GM12892 (cell line): ENCODE results near the gene PHLDB1.

Experiments
- DNase-seq: peaks from one replicate; pipeline ENCODE4 v3.0.0; 2011; ENCODE audit not compliant: insufficient read length
- FAIRE-seq: peaks from 2 replicates; lab custom pipeline; 2011; peaks lifted over from hg19 to GRCh38; lab: Jason Lieb, UNC
- POLR2A ChIP-seq: IDR thresholded peaks from 2 replicates; pipeline ENCODE4 v1.6.1; 2011; ENCODE audit warnings: low read depth, low read length, control low read depth
- POLR2AphosphoS5 ChIP-seq: IDR thresholded peaks from 2 replicates; pipeline ENCODE4 v1.6.1; 2011; ENCODE audit warnings: low read depth, low read length, control low read depth
- TAF1 ChIP-seq: IDR thresholded peaks from 2 replicates; pipeline ENCODE4 v1.6.1; 2011; ENCODE audit warnings: low read depth, mild to moderate bottlenecking, control low read depth, low read length, borderline replicate concordance

PHLDB1 gene

GRCh38 chr11:118636569-118637290 is 29.3 kb downstream of the PHLDB1 start:
- no peak for FAIRE-seq
- no peak for DNase-seq
- TF ChIP-seq TAF1 = no peak
- no peak for TF ChIP-seq POLR2A
- TF ChIP-seq POLR2AphosphoS5 = no peak

GRCh38 chr11:118638726-118639125 is 31.3 kb downstream of the PHLDB1 start:
- DNase-seq (no peak), FAIRE-seq (no peak)
- TF ChIP-seq POLR2AphosphoS5 (no peak), POLR2A (no peak), TAF1 (no peak)

GRCh38 chr11:118639899-118640298 is 32.5 kb downstream of the PHLDB1 start:
- no peak for DNase-seq
- no peak for FAIRE-seq
- no peak for TF ChIP-seq POLR2AphosphoS5
- no peak for TF ChIP-seq POLR2A
- no peak for TF ChIP-seq TAF1

DNA sequence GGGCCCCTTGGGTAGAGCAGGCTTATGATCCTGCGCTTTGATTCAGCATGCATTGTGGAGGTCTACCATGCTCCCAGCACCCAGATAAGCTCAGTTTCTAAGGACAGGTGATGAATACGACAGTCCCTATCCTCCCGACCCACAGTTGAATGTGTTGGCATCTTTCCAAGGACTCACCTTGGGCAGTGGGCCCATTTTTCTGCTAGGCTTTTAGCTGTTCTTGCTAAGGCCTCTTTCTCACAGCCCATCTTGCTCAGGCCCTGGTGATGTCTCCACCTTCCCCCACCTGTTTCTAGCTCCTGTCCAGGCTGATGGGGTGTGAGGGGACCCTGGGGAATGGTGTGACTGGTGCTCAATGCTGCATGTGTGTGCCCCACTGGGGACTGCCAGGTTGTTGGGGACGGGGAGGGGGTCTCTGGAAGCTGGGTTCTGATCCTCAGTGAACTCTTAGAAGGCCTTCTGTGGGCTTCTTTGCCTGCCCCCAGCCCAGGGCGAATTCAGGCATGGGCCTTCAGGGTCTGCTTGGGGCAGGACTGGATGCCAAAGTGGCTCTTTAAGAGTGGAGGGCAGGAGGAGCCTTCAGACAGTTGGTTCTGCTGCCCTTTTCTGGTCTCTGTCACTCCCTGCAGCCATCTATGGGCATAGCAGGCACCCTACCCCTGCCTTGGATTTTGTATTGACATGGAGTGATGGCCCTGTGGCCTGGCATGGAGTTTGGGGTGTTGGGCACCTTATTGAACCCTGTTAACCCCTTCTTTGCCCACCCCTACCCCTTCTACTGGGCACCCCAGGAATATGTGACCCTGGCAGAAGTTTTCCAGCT is 33.1 kb downstream of the PHLDB1 start:
- FAIRE-seq = no peak
- TF ChIP-seq POLR2A (no peak), POLR2AphosphoS5 (no peak), TAF1 (no peak)
- DNase-seq = no peak

- TF ChIP-seq POLR2A = no peak
- TF ChIP-seq TAF1 = no peak
- no peak for TF ChIP-seq POLR2AphosphoS5
- FAIRE-seq (no peak), DNase-seq (no peak)
These were observed 34.1 kb downstream of the PHLDB1 start for GRCh38 chr11:118641397-118642019.

GRCh38 chr11:118643142-118643994 is 36.0 kb downstream of the PHLDB1 start:
- no peak for TF ChIP-seq TAF1
- no peak for TF ChIP-seq POLR2A
- no peak for TF ChIP-seq POLR2AphosphoS5
- DNase-seq (no peak), FAIRE-seq (no peak)

DNA sequence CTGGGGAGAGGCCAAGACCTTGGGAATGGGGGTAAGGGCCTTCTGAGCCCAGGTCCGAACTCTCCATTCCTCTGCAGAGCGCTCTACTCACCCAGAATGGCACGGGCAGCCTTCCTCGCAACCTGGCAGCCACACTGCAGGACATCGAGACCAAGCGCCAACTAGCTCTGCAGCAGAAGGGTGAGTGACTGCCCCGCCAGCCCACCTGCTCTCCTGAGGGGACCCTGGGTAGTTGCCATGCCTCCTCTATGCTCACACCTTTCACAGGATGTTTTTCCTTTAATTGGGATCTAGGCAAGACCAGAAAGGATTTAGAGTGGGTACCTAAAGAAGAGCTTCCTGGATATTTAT is 36.6 kb downstream of the PHLDB1 start:
- DNase-seq (no peak), FAIRE-seq (no peak)
- TF ChIP-seq TAF1 (no peak), POLR2AphosphoS5 (no peak), POLR2A (no peak)

- TF ChIP-seq POLR2AphosphoS5 (no peak), POLR2A (no peak), TAF1 (no peak)
- FAIRE-seq = no peak
These were observed 37.1 kb downstream of the PHLDB1 start for GRCh38 chr11:118644496-118644895.

GRCh38 chr11:118645066-118645715 is 37.8 kb downstream of the PHLDB1 start:
- no peak for FAIRE-seq
- TF ChIP-seq TAF1 (no peak), POLR2A (no peak), POLR2AphosphoS5 (no peak)
- DNase-seq = no peak

More at GRCh38 chr11:118644496-118644895, 37.1 kb downstream of the PHLDB1 start:
- DNase-seq = no peak

DNA sequence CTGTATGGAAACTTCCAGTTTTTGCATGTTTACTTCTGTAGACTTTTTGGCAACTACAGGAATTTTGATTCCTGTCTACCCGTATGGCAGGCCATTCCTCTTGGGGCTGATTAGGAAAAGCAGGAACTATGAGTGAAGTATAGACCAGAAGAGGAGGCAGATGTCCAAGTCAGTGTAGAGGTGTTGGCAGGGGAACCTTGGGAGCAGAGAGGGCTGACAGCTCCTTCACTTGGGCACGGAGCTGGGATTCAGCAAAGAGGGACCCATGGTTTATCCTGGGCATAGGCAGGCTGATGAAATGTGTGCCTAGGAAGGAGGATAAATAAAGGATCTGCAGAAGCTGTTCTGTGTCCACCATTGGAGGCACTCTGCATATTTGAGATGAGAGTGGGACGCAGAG is 39.0 kb downstream of the PHLDB1 start:
- FAIRE-seq (no peak), DNase-seq (no peak)
- TF ChIP-seq POLR2A (no peak), POLR2AphosphoS5 (no peak), TAF1 (no peak)

DNA sequence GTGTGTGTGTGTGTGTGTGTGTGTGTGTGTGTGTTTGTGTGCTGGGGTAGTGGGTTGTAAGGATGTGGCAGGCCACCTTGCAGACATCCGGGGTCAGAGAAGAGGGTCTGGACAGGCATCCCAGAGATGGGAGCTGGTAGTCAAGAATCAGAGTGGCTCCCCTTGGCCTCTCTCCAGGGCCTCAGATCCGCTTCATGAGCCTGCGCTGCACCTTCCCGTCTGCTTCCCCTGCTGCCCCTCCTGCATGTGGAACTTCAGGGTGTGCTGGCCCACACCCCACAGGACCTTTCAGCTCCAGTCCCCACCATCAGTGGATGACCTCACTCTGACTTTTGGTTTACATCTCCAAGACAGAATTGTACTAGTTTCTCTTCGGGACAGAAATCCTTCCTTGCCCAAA is 40.9 kb downstream of the PHLDB1 start:
- no peak for DNase-seq
- TF ChIP-seq TAF1 (no peak), POLR2AphosphoS5 (no peak), POLR2A (no peak)
- FAIRE-seq = no peak
